ENCODE results near the gene ZNF646. TPM values are rescaled to one million over a fixed set of nuclear protein-coding genes. Genes with fewer than 3 reads are reported as not detected.
A peak's percentile ranks its signal among the peaks of the same experiment; 100 is the strongest.

ZNF646 gene
- total and polyA plus RNA-seq, 2 of the 13 experiments (the other 11 are each of a cell fraction or from before 2014, with no cell fraction given): 3.4 to 10.9 TPM

DNA sequence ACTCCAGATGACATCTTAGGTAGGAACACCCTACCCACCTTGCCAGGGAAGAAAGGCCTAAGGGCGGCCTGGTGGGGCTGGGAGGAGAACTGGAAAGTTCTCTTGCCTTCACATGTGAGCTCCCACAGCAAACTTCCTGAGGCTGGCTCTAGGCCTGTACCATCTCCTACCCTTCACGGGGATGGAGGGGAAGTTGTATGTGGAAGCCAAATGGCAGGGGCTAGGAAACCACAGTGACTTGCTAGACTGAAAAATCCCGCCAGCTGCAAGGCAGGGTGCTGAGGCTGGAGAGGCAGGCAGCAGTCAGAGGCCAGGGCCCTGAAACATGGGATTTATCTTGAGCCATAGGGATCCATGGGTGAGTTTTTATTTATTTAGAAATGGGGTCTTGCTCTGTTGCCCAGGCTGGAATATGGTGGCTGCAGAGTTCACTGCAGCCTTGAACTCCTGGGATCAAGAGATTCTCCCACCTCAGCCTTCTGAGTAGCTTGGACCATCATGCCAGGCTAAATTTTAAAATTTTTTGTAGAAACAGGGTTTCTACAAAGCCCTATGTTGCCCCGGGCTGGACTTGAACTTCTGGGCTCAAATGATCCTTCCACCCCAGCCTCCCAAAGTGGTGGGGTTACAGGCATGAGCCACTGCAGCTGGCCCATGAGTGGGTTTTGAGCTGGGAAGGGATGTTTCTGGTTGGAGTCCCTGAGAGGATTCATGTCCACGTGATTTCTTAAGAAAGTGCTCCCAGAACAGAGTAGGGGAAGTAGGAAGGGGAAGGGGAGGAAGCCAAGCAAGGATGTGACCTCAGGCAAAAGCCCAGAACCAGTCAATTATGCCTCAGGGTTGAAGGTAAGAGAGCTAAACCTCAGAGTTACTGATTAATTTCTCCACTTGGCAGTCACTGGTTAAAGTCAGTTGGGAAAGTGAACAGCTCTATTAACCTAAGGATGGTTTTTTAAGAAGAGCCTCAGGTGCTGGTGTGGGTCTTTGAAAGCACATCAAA is 39.2 kb downstream of the ZNF646 start (continued):
- TF ChIP-seq SNAPC4 (CRISPR knock-in tag; IDR thresholded peaks at IDR 0.05) (no peak), TBP (CRISPR knock-in tag; IDR thresholded peaks at IDR 0.05) (no peak), ZNF552 (CRISPR knock-in tag; IDR thresholded peaks at IDR 0.05; ENCODE audit: borderline replicate concordance) (no peak)

DNA sequence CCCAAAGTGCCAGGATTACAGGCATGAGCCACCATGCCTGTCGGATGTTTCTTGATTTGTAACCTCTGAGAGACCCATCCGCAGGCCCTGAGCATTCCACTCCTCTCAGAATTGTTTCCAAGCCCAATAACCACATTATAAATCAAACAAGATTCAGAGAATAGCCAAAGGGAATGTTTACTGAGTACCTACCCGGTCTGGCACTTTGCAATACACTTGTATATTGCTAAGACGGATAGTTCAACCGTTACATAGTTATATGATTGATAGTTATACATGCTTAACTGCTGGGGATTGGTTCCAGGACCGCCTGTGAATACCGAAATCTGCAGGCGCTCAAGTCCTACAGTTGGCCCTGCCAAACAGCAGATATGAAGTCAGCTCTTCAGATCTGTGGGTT is 40.2 kb downstream of the ZNF646 start:
- DNase-seq (ENCODE audit: low spot score): no peak
- no peak for FAIRE-seq
- TF ChIP-seq, protein P1, sequence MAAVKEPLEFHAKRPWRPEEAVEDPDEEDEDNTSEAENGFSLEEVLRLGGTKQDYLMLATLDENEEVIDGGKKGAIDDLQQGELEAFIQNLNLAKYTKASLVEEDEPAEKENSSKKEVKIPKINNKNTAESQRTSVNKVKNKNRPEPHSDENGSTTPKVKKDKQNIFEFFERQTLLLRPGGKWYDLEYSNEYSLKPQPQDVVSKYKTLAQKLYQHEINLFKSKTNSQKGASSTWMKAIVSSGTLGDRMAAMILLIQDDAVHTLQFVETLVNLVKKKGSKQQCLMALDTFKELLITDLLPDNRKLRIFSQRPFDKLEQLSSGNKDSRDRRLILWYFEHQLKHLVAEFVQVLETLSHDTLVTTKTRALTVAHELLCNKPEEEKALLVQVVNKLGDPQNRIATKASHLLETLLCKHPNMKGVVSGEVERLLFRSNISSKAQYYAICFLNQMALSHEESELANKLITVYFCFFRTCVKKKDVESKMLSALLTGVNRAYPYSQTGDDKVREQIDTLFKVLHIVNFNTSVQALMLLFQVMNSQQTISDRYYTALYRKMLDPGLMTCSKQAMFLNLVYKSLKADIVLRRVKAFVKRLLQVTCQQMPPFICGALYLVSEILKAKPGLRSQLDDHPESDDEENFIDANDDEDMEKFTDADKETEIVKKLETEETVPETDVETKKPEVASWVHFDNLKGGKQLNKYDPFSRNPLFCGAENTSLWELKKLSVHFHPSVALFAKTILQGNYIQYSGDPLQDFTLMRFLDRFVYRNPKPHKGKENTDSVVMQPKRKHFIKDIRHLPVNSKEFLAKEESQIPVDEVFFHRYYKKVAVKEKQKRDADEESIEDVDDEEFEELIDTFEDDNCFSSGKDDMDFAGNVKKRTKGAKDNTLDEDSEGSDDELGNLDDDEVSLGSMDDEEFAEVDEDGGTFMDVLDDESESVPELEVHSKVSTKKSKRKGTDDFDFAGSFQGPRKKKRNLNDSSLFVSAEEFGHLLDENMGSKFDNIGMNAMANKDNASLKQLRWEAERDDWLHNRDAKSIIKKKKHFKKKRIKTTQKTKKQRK (IDR thresholded peaks at IDR 0.05; ENCODE audit: low read length): no peak
- TF ChIP-seq PITX1 (CRISPR knock-in tag; IDR thresholded peaks at IDR 0.05) (0 out of 2 replicates have a peak, but pooled peaks have one; percentile 5), ZNF441 (CRISPR knock-in tag; IDR thresholded peaks at IDR 0.05; ENCODE audit: borderline replicate concordance) (0 out of 2 replicates have a peak, but pooled peaks have one; percentile 32)
- TF ChIP-seq, protein P2, sequence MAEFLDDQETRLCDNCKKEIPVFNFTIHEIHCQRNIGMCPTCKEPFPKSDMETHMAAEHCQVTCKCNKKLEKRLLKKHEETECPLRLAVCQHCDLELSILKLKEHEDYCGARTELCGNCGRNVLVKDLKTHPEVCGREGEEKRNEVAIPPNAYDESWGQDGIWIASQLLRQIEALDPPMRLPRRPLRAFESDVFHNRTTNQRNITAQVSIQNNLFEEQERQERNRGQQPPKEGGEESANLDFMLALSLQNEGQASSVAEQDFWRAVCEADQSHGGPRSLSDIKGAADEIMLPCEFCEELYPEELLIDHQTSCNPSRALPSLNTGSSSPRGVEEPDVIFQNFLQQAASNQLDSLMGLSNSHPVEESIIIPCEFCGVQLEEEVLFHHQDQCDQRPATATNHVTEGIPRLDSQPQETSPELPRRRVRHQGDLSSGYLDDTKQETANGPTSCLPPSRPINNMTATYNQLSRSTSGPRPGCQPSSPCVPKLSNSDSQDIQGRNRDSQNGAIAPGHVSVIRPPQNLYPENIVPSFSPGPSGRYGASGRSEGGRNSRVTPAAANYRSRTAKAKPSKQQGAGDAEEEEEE (CRISPR knock-in tag; IDR thresholded peaks at IDR 0.05; ENCODE audit: borderline replicate concordance): no peak
- no peaks in the 10 kb centered on the region; a peak in 1 of 5 replicates for H3K27me3 ChIP-seq (ENCODE audit: control insufficient read depth in 1 of 2, insufficient read depth in 2 of 2, low read length in 2 of 2)
- intact Hi-C loops (cut with micrococcal nuclease; ENCODE audit: unreplicated experiment): no loop called here
- no peak overlapping the region; the same call in 1 of the 2 replicates for H3K4me2 ChIP-seq (ENCODE audit: low read depth, low read length)
- H3K9me3 ChIP-seq (ENCODE audit: low read length): no peaks in the 10 kb centered on the region
- BruUV-seq (replicated peaks): no TSS peak
- no peak for ATAC-seq
- in situ Hi-C loops (cut with HindIII; ENCODE audit: extremely low pct_ligation_motif_present, low pct_unique_long_range_greater_than_20kb): no loop called here
- H3K4me1 ChIP-seq (ENCODE audit: insufficient read depth, low read length): peaks cover 45% of the 10 kb centered on the region
- H3K27ac ChIP-seq (ENCODE audit: extremely low read length, insufficient read depth, low read length): peak overlapping the region; percentile 10
- CTCF ChIA-PET (ENCODE audit: low intra/inter-chr PET ratio, low total read pairs): no interaction called here
- no peak overlapping the region for H3K9ac ChIP-seq (ENCODE audit: insufficient read depth, low read depth, low read length)
- peaks cover 18% of the 10 kb centered on the region for H3K79me2 ChIP-seq (ENCODE audit: insufficient read depth, low read length)
- POLR2A ChIA-PET: interaction anchor here (1.0 to 3.3 kb wide), 7 partner anchors 11 to 129 kb away, joined by 3 to 21 read pairs (median 4); partner anchors contain the start of gene HSD3B7
- H4K20me1 ChIP-seq (ENCODE audit: insufficient read depth, low read length): 0 out of 2 replicates have a peak, but pooled peaks cover 3% of the 10 kb centered on the region
- H2AFZ ChIP-seq (ENCODE audit: low read length): no peak overlapping the region
- peaks cover 21 to 35% of the 10 kb centered on the region in 2 experiments for H3K36me3 ChIP-seq (replicated peaks in 1 of 2; ENCODE audit: control insufficient read depth in 1 of 2, insufficient read depth in 2 of 2, low read length in 2 of 2)
- WGBS (ENCODE audit: low lambda C conversion rate): 88% methylated on average over 8 of the region's 8 CpGs
- no peak overlapping the region for H3K4me3 ChIP-seq (replicated peaks in 1 of 3; ENCODE audit: insufficient read depth in 1 of 3, low read depth in 2 of 3, low read length in 3 of 3)
